Measurements from ENCODE around the gene RPS6KC1. TPM values are rescaled to one million over a fixed set of nuclear protein-coding genes. Genes with fewer than 3 reads are reported as not detected.
A peak's percentile ranks its signal among the peaks of the same experiment; 100 is the strongest.

RPS6KC1 gene
- total and polyA plus RNA-seq, 9 of the 15 experiments (the other 6 are each of a cell fraction or from before 2014, with no cell fraction given) = 4.3 to 34.6 (median 20.9) TPM

DNA sequence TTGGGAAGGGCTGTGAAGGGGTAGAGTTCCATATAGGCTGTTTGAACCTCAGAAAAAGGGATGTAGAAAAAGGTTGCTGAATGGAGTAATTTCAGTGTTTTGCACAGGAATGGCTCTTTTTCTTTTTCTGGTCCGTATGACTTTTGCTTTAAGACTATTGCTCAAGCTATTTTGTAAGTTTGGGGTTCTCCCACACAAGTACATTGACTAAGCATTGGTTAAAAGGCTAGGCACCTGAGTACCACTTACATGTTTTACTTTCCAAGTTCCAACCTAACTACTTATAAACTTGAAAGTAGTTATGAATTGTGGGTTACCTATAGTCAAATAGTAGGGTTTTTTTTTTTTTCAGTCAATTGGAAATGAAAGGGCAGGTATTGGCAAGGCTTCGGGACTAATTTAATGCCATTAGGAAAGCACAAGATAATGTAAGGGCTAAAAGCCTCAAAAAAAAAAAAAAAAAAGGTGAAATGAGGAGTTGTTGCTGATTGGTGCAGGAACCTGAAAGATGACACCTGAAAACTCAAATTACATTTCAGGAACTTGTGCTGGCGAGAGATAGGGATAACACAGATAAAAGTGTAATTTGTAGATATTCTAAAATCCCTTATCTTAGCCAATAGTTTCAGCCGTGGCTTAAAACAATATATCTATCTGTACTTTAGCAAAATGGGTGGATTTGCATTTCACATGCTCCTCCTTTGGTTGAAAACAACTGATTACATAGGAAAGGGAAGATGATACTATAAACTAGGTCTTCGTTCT, 209.5 kb downstream of the RPS6KC1 start (continued):
- TF ChIP-seq LCOR (CRISPR knock-in tag; IDR thresholded peaks at IDR 0.05) = peak; percentile 43; the same call in 1 of the 2 replicates
- TF ChIP-seq ARID1B (IDR thresholded peaks at IDR 0.05) = peak; percentile 91
- no peak for TF ChIP-seq RREB1 (CRISPR knock-in tag; IDR thresholded peaks at IDR 0.05)
- no peak for TF ChIP-seq RHOXF2B (CRISPR knock-in tag; conservative IDR thresholded peaks at IDR 0.05)
- no peak for TF ChIP-seq ZNF77 (CRISPR knock-in tag; IDR thresholded peaks at IDR 0.05)
- TF ChIP-seq ZNF507 (tag; conservative IDR thresholded peaks at IDR 0.05) = no peak
- peak; percentile 29; the same call in 1 of the 2 replicates for TF ChIP-seq HES1 (IDR thresholded peaks at IDR 0.05; ENCODE audit: low read depth)
- TF ChIP-seq RUNX1 (IDR thresholded peaks at IDR 0.05; ENCODE audit: low read depth) = no peak
- TF ChIP-seq GABPB1 (CRISPR knock-in tag; IDR thresholded peaks at IDR 0.05) = no peak
- TF ChIP-seq AFF1 (IDR thresholded peaks at IDR 0.05; ENCODE audit: low read depth in 1 of 2, partially characterized antibody in 2 of 2) = peak in 1 of 2 experiments; percentile 40
- TF ChIP-seq MYC (IDR thresholded peaks at IDR 0.05; ENCODE audit: low read depth, low read length) = no peak
- no peak for TF ChIP-seq MYC (CRISPR knock-in tag; IDR thresholded peaks at IDR 0.05; ENCODE audit: borderline replicate concordance, low read depth)
- no peak for TF ChIP-seq ZNF830 (CRISPR knock-in tag; IDR thresholded peaks at IDR 0.05)
- peak; percentile 15; the same call in 1 of the 2 replicates for TF ChIP-seq GATA2 (CRISPR knock-in tag; IDR thresholded peaks at IDR 0.05)
- TF ChIP-seq ZBTB33 (CRISPR knock-in tag; IDR thresholded peaks at IDR 0.05) = no peak
- 0 out of 2 replicates have a peak, but pooled peaks have one; percentile 57 for TF ChIP-seq HDAC2 (IDR thresholded peaks at IDR 0.05)

All from K562 (cell line).